A673 (cell line): ENCODE data around the gene USP40. TPM values are rescaled to one million over a fixed set of nuclear protein-coding genes. Genes with fewer than 3 reads are reported as not detected.

Experiments used
- BruUV-seq: library from RNA; stranded (reverse); fragments of 400-500 nt; replicated peaks from 2 replicates; lab custom pipeline; 2021; lab: Mats Ljungman, UMichigan
- CTCF ChIA-PET: fragments of 300-600 bp; sonication (Branson Sonifier 250); formaldehyde crosslinking; loops from one replicate; lab custom pipeline; 2022; ENCODE audit warnings: antibody characterized with exemption; lab: Charles Lee
- POLR2A ChIA-PET: fragments of 300-600 bp; sonication (Branson Sonifier 250); formaldehyde crosslinking; loops from one replicate; lab custom pipeline; 2022; ENCODE audit warnings: antibody characterized with exemption; ENCODE audit not compliant: low non-redundant PET; lab: Charles Lee
- DNase-seq: peaks from one replicate; pipeline ENCODE4 v3.0.0-alpha.2; 2015; ENCODE audit warnings: low spot score
- H3K27ac ChIP-seq: fragments of 200-600 bp; sonication (generic); 2 replicates; pipeline ENCODE4 v1.5.1; 2016; ENCODE audit warnings: mixed run types, low read depth, mild to moderate bottlenecking, mixed read lengths, antibody characterized with exemption, low read length; ENCODE audit not compliant: poor library complexity, severe bottlenecking
- H3K27me3 ChIP-seq: fragments of 200-600 bp; sonication (generic); replicated peaks from 2 replicates; pipeline ENCODE4 v1.6.1; 2017; ENCODE audit warnings: mixed run types, low read depth, mild to moderate bottlenecking, mixed read lengths, antibody characterized with exemption, low read length; ENCODE audit not compliant: insufficient read depth, poor library complexity
- H3K36me3 ChIP-seq: fragments of 200-600 bp; sonication (generic); 2 replicates; pipeline ENCODE4 v1.6.1; 2016; ENCODE audit warnings: mixed run types, mild to moderate bottlenecking, mixed read lengths, antibody characterized with exemption, low read length; ENCODE audit not compliant: insufficient read depth, poor library complexity, severe bottlenecking
- H3K4me1 ChIP-seq: fragments of 200-600 bp; sonication (generic); 2 replicates; pipeline ENCODE4 v1.6.1; 2017; ENCODE audit warnings: mixed run types, mild to moderate bottlenecking, mixed read lengths, antibody characterized with exemption, low read length; ENCODE audit not compliant: insufficient read depth, poor library complexity, severe bottlenecking
- H3K4me3 ChIP-seq: fragments of 200-600 bp; sonication (generic); 2 replicates; pipeline ENCODE4 v1.5.1; 2016; ENCODE audit warnings: low read depth, mixed run types, mild to moderate bottlenecking, mixed read lengths, low read length; ENCODE audit not compliant: poor library complexity, severe bottlenecking
- H3K9me3 ChIP-seq: fragments of 200-600 bp; sonication (generic); 2 replicates; pipeline ENCODE4 v1.6.1; 2016; ENCODE audit warnings: mixed run types, low read depth, mild to moderate bottlenecking, mixed read lengths, antibody characterized with exemption, low read length; ENCODE audit not compliant: poor library complexity, severe bottlenecking
- EZH2 ChIP-seq: fragments of 200-600 bp; sonication (generic); IDR thresholded peaks from 2 replicates; pipeline ENCODE4 v1.6.1; 2017; ENCODE audit warnings: borderline replicate concordance, low read depth, mild to moderate bottlenecking, mixed read lengths, antibody characterized with exemption, low read length; ENCODE audit not compliant: poor library complexity, severe bottlenecking
- intact Hi-C: fragments of 100-400 bp; cut with micrococcal nuclease; formaldehyde crosslinking; loops from one replicate; pipeline ENCODE4 v1.10.0; 2022; ENCODE audit not compliant: unreplicated experiment
- total RNA-seq: library from RNA; stranded (reverse); gene quantifications from 2 replicates; pipeline ENCODE4 v1.2.3, GENCODE V29; 2021
- TF ChIP-seq, protein P1 (sequence below): fragments of 300-800, 200-600 bp; sonication (generic); conservative IDR thresholded peaks from 2 replicates; pipeline ENCODE4 v1.5.1; 2017; ENCODE audit warnings: low read depth, mild to moderate bottlenecking, antibody characterized with exemption, low read length, moderate library complexity, mixed read lengths

USP40 gene
- total RNA-seq, 1 experiment from 2014 or later, result 29.6 TPM

DNA sequence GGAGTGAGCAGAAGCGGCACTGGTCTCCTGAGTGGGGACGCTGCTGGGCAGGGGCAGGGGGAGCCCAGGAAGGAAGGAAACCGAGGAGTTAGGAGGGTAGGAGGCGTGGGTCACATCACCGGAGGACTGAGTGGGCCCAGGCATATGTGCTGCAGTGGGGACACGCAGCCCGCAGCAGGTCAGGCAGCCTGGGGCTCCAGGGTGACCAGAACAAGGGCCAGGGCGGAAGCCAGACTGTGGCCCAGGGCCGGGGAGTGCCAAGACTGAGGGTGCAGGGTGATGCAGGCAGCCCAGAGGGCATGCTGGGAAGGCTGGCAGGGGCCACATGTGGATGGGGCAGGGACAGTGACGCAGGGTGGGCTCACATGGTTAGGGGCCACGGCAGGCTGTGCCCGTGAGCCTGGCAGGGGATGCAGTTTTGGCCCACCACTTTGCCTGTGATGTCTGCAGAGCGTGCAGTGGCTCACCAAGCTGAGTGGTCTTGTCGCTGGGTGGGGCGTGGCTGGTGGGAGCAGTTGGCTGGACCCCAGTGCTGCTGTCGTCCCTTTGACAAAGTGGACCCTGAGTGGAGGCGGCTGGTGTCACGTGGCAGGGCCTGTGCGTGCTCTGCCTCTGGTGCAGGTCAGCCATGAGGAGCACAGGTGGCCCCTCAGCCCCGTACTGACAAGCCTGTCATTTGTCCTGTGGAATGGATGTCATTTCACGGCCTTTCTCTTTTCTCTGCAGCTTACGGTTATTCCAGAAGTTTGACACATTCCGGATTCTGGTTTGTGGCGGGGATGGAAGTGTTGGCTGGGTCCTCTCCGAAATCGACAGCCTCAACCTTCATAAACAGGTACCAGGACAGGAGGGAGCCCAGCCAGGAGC, 125.2 kb downstream of the USP40 start:
- peak overlapping the region; percentile 23 for H3K27ac ChIP-seq
- no TSS peak for BruUV-seq
- H3K9me3 ChIP-seq, result no peaks in the 10 kb centered on the region
- H3K27me3 ChIP-seq, result no peaks in the 10 kb centered on the region
- no peak overlapping the region for H3K4me3 ChIP-seq
- H3K4me1 ChIP-seq, result peaks cover 4% of the 10 kb centered on the region
- ChIA-PET CTCF (no interaction called here), POLR2A (no interaction called here)
- intact Hi-C loops, result loop anchor here (2.0 kb wide), 2 partner anchors 85 to 189 kb away; no protein-coding TSS in a partner anchor
- TF ChIP-seq, protein P1, sequence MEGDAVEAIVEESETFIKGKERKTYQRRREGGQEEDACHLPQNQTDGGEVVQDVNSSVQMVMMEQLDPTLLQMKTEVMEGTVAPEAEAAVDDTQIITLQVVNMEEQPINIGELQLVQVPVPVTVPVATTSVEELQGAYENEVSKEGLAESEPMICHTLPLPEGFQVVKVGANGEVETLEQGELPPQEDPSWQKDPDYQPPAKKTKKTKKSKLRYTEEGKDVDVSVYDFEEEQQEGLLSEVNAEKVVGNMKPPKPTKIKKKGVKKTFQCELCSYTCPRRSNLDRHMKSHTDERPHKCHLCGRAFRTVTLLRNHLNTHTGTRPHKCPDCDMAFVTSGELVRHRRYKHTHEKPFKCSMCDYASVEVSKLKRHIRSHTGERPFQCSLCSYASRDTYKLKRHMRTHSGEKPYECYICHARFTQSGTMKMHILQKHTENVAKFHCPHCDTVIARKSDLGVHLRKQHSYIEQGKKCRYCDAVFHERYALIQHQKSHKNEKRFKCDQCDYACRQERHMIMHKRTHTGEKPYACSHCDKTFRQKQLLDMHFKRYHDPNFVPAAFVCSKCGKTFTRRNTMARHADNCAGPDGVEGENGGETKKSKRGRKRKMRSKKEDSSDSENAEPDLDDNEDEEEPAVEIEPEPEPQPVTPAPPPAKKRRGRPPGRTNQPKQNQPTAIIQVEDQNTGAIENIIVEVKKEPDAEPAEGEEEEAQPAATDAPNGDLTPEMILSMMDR, result no peak
- no peak for TF ChIP-seq EZH2
- H3K36me3 ChIP-seq, result peaks cover 26% of the 10 kb centered on the region
- no peak for DNase-seq

- Histone ChIP-seq H3K4me1 (peaks cover 4% of the 10 kb centered on the region), H3K27me3 (no peaks in the 10 kb centered on the region), H3K36me3 (peaks cover 32% of the 10 kb centered on the region), H3K27ac (peak overlapping the region; percentile 23), H3K4me3 (no peak overlapping the region), H3K9me3 (no peaks in the 10 kb centered on the region)
- TF ChIP-seq EZH2, result no peak
- TF ChIP-seq, protein P1, result no peak
- no TSS peak for BruUV-seq
- ChIA-PET CTCF (no interaction called here), POLR2A (no interaction called here)
- DNase-seq, result no peak
- intact Hi-C loops, result no loop called here
These were observed 125.9 kb downstream of the USP40 start for GRCh38 chr2:233440714-233441113.

GRCh38 chr2:233440314-233440713, 126.3 kb downstream of the USP40 start:
- Histone ChIP-seq H3K4me1 (peaks cover 4% of the 10 kb centered on the region), H3K4me3 (no peak overlapping the region), H3K36me3 (peaks cover 34% of the 10 kb centered on the region), H3K27ac (no peak overlapping the region), H3K27me3 (no peaks in the 10 kb centered on the region), H3K9me3 (no peaks in the 10 kb centered on the region)
- POLR2A ChIA-PET, result no interaction called here
- CTCF ChIA-PET, result no interaction called here
- BruUV-seq, result no TSS peak
- DNase-seq, result no peak
- TF ChIP-seq EZH2, result no peak
- TF ChIP-seq, protein P1, result no peak
- intact Hi-C loops, result no loop called here
